Skin of body (tissue), 2 donors: ENCODE measurements around the gene DMXL1. TPM values are rescaled to one million over a fixed set of nuclear protein-coding genes. Genes with fewer than 3 reads are reported as not detected.
"Not testable (repeated sequence)": the region's sequence is repeated elsewhere in the genome, so short reads cannot be mapped to it uniquely, and the experiment has no call there.

Experiments used
- DNase-seq: peaks from one replicate; lab custom pipeline; 2025; lab: John Stamatoyannopoulos, UW
- total RNA-seq: library from RNA; depleted of rRNA; stranded (reverse); fragments of >200 nt; gene quantifications from one replicate; pipeline ENCODE4 v1.2.3, GENCODE V29; 2014

The DMXL1 gene
- total RNA-seq, 1 donor from 2014 or later = 80.6 TPM

DNA sequence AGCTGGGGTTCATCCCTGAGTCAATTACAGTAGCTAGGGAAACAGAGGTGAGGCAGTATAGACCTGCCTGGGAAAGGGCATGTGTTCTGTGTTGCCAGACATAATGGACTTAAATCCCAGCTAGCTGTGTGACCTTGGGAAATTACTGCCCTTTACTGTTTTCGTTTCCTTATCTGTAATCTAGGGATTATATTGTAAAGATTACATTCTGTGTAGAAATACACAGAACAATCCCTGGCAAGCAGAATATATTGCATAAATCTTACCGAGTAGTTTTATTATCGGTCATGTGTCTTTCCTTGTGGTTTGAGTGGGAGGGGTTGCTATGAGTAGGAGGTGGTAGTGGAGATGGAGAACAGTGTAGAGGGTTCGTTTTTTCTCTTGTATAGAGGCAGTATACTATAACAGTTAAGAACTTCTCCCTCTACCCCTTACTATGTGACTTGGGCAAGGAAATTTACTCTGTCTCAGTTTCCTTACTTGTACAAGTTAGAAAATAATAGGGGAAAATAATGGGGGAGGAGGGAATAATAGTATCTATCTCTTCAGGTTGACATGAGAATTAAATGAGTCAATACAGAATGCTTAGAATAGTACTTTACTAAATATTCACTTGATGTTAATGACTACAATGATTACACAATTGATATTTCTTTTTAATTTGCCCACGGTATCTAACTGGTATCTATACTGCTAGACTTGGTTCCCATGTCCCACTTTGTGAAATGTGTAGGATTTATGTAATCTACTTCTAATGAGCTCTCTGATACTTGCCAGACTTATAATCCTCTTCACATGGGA, 7.1 kb upstream of the DMXL1 start:
- DNase-seq = no peak

- no peak for DNase-seq
These were observed 3.4 kb upstream of the DMXL1 start for GRCh38 chr5:119067450-119067849.

DNA sequence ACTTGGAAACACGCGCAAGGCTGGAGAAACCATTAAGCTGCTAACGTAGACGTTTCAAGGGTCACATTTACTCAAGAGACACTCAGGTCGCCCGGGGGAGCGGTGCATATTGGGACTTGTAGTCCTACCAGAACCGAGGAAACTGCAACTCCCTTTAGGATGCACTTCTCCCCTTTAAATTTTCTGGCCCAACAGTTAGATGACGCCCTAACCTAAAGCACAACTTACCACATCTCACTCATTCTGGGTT, 384 bp upstream of the DMXL1 start:
- no peak for DNase-seq

DNA sequence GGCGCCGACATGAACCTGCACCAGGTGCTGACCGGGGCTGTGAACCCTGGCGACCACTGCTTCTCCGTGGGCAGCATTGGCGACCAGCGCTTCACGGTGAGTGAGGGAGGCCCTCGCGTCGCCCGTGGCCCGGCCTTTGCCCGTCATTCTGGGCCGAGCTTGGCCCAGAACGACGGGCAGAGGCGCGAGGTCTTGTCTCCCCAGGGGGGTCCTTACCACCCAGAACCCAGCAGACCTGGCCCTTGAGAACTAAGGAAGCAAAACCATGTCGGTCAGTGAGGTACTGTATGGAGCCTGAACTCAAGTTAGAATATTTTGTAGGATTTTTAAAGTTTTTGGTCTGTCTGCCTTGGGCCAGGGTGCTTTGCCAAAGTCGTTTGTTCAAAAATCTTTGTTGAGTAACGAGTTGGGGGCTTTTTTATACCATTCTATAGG, 691 bp downstream of the DMXL1 start:
- DNase-seq = no peak

DNA sequence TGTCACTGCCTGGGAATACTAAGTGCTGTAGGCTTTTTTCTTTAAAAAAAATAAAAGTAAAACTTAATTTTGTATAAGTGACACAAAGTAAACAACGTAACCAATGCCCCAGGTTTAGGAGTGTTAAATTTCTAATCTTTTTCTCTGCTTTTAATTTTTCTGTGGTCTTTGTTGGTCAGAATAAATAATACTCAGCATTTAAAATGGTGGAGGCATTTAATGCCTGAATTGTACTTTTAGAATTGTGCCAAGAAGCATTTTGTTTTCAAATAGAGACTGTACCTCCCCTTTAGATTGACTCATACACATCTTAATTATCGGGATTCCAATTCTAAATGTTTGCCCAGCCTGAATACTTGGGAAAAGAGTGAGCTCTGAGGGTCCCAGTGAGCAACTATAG, 1.6 kb downstream of the DMXL1 start:
- DNase-seq = no peak

- DNase-seq = not testable (repeated sequence)
These were observed 3.0 kb downstream of the DMXL1 start for GRCh38 chr5:119073746-119074337.

DNA sequence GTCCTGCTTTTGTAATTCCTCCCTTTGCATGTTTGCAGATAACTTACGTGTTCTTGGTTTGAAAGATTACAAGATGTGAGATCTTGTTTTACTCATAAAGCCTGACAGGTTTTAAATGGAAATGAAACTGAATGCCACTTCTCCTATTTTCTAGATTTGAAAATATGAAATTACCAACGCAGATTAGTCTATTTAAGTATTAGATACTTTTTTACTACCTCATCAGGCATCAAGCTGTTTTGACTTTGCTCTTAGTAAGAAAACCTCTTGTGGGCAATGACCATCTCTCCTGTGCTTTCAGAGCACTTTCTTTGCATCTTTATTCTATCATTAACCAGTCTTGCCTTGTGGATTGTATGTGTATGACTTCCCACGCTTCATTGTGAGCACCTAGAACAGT, 3.5 kb downstream of the DMXL1 start:
- DNase-seq = no peak

- DNase-seq = not testable (repeated sequence)
These were observed 4.4 kb downstream of the DMXL1 start for GRCh38 chr5:119075269-119075668.

- DNase-seq = no peak
These were observed 5.2 kb downstream of the DMXL1 start for GRCh38 chr5:119076080-119076479.

- no peak for DNase-seq
These were observed 6.6 kb downstream of the DMXL1 start for GRCh38 chr5:119077444-119077843.

DNA sequence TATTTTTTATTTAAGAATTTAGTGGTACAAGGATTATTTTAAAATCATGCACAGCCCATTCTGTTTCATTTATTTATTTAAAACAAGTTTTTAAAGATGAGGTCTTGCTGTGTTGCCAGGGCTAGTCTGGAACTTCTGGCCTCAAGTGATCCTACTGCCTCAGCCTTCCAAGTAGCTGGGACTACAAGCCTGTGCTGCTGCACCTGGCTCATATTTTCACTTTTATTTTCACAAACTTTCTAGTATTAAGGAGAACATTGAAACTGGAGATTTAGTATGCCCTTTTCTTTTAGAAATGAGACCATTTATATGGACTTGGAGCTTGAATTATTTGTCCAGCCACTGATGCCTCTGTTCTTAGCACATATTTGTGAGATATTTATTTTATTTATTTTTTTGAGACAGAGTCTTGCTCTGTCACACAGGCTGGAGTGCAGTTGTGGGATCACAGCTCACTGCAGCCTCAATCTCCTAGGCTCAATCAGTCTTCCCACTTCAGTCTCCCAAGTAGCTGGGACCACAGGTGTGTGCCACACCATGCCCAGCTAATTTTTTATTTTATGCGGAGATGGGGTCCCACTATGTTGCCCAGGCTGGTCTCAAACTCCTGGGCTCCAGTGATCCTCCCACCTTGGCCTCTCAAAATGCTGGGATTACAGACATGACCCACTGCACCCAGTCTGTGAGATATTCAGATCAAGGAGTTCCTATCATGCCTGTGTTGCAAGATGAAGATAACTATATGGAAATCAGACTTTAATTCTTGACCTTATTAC, 7.4 kb downstream of the DMXL1 start:
- no peak for DNase-seq

- no peak for DNase-seq
These were observed 8.0 kb downstream of the DMXL1 start for GRCh38 chr5:119078861-119079260.

DNA sequence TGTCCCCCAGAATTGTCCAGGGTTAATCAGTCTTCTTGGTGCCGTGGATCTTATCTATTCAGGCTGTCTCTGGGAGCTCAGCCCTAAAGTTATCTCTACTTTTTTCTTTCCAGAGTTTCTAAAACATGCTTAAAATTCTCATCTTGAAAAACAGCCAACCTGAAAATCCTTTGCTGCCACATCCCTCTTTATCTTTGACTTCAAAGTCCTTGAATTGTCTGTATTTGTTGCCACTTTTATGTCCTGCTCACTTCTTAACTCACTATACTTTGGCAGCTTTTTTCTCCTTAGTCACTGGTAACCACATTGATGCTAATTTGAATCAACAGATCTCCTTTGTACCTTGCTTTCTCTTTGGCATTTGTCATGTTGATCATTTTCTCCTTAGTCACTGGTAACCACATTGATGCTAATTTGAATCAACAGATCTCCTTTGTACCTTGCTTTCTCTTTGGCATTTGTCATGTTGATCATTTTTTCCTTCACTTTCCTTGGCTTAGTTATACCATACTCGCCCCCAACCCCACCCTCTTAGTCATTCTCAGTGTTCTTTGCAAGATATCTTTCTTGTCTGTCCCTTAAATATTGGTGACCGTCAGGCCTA, 8.5 kb downstream of the DMXL1 start:
- no peak for DNase-seq

GRCh38 chr5:119080936-119081335, 10.0 kb downstream of the DMXL1 start:
- DNase-seq = peak; percentile 26

- DNase-seq = no peak
These were observed 11.8 kb downstream of the DMXL1 start for GRCh38 chr5:119082691-119083090.

- DNase-seq = no peak
These were observed 12.8 kb downstream of the DMXL1 start for GRCh38 chr5:119083679-119084078.

DNA sequence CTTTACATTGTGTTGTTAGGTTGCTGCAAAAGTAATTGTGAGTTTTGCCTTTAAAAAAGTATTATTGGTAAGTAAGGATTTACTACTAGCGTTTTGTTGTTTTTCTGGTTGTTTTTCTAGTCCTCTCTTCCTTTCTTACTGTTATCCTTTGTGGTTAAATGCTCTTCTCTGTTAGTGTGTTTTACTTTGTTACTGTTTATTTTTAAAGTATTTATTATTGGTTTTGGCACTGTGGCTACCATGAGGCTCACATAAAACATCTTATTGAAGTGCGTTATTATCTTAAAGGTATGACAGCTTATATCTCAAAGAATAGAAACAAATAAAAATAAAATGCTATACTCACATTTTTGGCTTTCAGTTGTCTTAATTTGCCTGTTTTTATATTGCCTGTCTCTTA, 17.6 kb downstream of the DMXL1 start:
- no peak for DNase-seq

- DNase-seq = no peak
These were observed 24.7 kb downstream of the DMXL1 start for GRCh38 chr5:119095611-119096010.

DNA sequence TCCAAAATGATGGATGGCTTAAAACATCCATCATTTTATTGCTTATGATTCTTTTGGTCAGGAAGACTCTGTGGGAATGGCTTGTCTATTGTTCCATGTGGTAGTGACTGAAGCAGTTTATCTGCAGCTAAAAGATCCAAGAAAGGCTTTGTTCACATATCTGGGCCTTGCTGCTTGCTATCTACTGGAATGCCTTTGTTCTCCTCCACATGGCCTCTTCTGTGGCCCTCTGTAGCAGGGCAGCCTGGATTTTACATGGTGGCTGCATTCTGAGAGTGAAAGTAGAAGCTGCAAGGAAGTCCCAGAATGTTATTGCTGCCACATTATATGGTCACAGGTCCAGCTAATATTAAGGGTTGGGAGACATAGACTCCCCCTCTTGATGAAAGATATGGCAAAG, 35.1 kb downstream of the DMXL1 start:
- no peak for DNase-seq

DNA sequence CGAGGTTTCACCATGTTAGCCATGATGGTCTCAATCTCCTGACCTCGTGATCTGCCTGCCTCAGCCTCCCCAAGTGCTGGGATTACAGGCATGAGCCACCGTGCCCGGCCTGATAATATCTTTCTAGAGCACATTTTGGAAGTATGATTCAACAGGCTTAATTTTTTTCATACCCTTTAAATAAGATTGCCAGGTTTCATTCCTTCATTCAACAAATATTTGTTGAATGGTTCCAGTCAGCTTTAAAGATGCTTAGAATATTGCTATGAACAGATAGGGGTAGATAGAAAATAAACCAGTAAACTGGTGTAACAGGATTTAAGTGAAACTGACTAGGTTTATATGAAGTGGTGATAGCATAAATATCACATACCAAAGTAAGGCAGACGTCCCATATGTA, 41.3 kb downstream of the DMXL1 start:
- no peak for DNase-seq

- no peak for DNase-seq
These were observed 46.4 kb downstream of the DMXL1 start for GRCh38 chr5:119117237-119117636.

DNA sequence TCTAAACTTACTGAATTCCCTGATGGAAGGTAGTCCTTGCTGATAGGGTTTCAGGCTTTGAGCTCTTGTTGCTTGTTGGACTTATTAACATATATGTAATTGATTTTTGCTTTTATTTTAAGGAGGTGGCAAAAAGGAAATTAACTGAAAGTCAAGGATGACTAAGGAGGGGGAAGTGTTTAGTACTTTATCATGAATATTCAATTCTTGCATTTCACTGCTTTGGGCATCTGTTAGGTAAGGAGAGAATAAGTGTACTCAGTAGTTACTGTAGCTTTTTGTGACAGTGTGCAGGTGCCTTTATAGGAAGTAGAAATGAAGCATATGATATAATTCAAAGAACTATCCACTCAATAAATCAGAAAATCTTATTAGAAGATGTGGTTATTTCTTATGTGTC, 47.1 kb downstream of the DMXL1 start:
- DNase-seq = no peak
